D721Med (cell line): ENCODE data around the gene IGDCC3.

Source experiments
- DNase-seq: peaks from one replicate; pipeline ENCODE4 v3.0.0; 2011; ENCODE audit warnings: low spot score; ENCODE audit not compliant: insufficient read length
- FAIRE-seq: peaks from 2 replicates; lab custom pipeline; 2011; peaks lifted over from hg19 to GRCh38; lab: Jason Lieb, UNC
- CTCF ChIP-seq: IDR thresholded peaks from 2 replicates; pipeline ENCODE4 v1.5.1; 2012; ENCODE audit warnings: mild to moderate bottlenecking, control low read depth; ENCODE audit not compliant: insufficient read depth; ENCODE audit errors: missing control alignments

Gene IGDCC3

DNA sequence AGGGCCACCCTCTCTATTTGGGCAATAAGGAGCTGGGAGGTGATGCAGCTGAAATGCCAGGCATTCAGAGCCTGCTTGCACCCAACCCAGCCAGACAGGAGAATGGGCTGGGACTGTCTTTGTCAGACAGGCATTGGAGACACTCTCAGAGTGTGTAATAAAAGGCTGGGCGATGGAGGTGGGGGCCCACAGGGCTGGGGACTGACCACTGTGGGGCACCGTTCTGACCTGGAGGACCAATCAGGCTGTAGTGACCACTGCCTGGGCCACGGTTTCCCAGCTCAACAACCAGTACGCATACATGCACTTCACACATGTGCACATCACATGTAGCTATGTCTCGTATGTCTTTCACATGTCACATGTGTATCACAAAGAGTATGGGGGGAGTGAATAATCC, 5.7 kb upstream of the IGDCC3 start:
- no peak for DNase-seq
- no peak for TF ChIP-seq CTCF
- FAIRE-seq = no peak

DNA sequence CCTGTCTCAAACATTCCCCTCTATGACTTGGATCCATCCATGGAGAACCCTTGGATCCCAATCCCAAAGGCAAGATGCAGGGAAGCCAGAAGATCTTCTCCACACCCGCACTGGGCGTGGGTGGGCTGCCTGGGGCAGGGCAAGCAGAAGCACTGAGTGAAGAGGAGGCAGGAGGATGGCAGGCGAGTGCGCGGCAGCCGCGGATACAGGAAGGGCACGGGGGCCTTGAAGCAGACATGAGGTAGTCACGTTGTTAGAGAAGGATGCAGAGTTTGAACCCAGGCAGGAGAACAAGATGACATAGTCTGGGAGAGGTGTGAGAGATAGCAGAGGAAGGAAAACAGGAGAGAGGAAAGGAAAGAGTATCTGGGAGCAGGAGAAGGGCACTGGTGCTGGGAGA, 5.1 kb upstream of the IGDCC3 start:
- DNase-seq = no peak
- TF ChIP-seq CTCF = no peak

DNA sequence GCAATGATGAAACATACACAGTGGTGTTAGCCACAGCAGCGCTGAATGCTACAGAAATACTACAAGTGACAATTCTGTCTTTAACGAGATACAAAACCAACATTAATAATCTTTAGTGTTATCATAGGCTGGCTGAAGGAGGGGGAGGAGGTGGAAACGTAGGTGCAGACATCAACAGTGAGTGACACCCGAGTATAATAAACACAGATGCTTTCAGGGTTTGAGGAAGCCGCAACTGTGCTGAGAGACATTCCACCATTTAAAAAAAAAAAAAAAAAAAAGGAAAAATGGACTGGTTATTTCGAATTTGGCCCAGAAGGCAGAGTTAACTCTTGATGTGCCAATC, 4.3 kb upstream of the IGDCC3 start:
- no peak for TF ChIP-seq CTCF
- no peak for FAIRE-seq
- no peak for DNase-seq

More for the DNA sequence above, 5.1 kb upstream of the IGDCC3 start:
- no peak for FAIRE-seq

GRCh38 chr15:65381445-65382145, 3.8 kb upstream of the IGDCC3 start:
- no peak for TF ChIP-seq CTCF
- FAIRE-seq = no peak
- DNase-seq = no peak

- no peak for FAIRE-seq
- no peak for TF ChIP-seq CTCF
- no peak for DNase-seq
These were observed 2.2 kb upstream of the IGDCC3 start for GRCh38 chr15:65379986-65380385.

GRCh38 chr15:65377105-65377975, 462 bp downstream of the IGDCC3 start:
- TF ChIP-seq CTCF = no peak
- FAIRE-seq (no peak), DNase-seq (no peak)

DNA sequence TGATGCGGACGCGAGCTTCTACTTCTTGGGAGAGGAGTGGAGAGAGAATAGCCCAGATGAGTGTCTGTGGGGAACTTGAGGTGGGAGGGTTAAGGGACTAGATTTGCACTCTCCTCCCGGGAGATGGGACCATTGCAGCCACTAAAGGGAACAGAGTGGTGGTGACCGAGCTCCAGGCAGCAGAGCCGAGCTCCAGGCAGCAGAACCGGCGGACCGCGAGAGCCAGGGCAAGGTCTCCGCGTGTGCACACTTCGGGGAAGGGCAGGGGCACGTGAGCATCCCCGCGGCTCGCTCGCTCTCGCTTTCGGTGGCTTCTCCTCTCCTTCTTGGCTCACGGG, 1.1 kb downstream of the IGDCC3 start:
- FAIRE-seq (no peak), DNase-seq (no peak)
- TF ChIP-seq CTCF = no peak
